LHCN-M2 (cell line): ENCODE results near the gene NKAIN1. TPM values are rescaled to one million over a fixed set of nuclear protein-coding genes. Genes with fewer than 3 reads are reported as not detected.

Experiments
- DNase-seq: peaks from one replicate; pipeline ENCODE4 v3.0.0-alpha.2; 2012; ENCODE audit warnings: low read depth
- total RNA-seq: library from RNA; depleted of rRNA; stranded (reverse); fragments of >200 nt; gene quantifications from 2 replicates; pipeline ENCODE4 v1.2.3, GENCODE V29; 2014

Gene NKAIN1
- total RNA-seq, 1 experiment from 2014 or later, result not detected

- DNase-seq, result no peak
These were observed 5.5 kb downstream of the NKAIN1 start for GRCh38 chr1:31234123-31234708.

GRCh38 chr1:31232689-31233088 lies 7.0 kb downstream of the NKAIN1 start:
- no peak for DNase-seq

DNA sequence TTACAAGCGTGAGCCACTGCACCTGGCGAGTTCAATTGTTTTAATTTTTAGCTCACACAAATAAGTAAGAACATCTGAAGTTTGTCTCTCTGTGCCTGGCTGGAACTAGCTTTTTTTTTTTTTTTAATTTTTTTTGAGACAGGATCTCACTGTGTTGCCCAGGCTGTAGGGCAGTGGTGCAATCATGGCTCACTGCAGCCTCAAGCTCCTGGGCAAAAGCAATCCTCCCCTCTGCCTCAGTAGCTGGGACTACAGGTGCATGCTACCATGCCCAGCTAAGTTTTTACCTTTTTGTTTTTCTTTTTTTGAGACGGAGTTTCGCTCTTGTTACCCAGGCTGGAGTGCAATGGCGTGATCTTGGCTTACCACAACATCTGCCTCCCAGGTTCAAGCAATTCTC lies 7.9 kb downstream of the NKAIN1 start:
- no peak for DNase-seq

DNA sequence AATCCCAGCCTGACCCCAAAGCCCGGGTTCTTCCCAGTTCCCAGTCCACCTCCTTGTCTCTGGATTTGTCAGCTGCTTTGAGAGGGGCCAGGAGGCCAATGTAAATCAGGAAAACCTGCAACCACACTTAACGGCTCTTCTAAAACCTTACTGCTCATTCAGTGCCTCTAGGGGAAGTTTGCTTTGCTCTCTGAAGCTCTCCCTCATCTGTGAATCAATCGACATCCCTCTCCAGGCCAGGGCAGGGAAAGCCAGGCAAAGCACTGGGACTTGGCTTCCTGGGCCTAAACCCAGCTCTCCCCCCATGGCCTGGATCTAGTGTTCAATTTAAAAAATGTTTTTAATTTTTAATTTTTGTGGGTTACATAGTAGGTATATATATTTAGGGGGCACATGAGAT lies 9.3 kb downstream of the NKAIN1 start:
- DNase-seq, result no peak

DNA sequence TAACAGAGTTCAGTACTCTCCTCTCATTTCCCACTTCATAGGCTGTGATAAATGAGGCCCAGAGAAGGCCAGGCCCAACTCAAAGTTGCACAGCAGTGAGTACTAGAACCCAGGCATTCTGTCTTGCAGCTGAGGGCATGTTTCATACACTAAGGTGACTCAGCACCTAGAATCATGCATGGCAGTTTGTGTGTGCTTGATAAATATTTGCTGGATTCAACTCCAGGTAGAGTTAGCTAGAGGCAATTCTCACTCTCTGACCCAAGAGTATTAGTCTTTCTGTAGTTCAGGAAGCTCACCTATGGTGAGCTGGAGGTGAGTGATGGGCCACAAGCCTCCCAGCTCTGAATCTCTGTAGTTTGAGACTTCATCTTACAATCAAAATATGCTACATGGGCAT lies 10.7 kb downstream of the NKAIN1 start:
- DNase-seq, result no peak

DNA sequence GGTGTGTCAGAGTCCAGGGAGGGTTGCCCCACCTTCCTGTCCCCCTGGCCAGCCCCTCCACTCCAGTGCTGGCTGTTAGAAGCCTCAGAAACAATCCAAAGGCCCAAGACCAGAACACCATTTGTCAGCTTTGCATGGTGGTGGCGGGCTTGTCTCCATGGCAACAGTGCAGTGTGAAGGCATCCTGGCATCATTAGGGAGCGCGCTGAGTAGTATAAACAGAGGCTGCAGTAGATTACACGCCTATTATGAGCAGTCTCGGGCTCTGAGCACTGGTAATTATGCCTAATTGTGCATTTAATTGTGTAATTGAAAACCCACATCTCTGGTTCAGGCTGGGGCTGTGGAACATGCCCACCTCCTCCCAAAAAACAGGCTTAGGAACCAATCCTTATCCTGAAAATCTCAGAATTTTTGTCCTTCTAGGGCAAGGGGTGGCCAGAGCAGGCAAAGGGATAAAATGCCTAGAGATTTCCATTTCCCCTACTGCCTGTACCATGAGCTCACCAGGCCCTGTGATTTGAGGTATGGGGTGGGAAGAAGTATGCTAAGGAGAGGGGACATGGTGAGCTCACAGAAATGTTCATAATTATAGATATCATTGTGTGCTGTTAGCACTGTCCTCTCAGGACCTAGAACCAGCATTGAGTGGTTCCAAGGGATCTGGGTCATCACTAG lies 11.7 kb downstream of the NKAIN1 start:
- DNase-seq, result no peak

- DNase-seq, result no peak
These were observed 15.6 kb downstream of the NKAIN1 start for GRCh38 chr1:31224068-31224467.

DNA sequence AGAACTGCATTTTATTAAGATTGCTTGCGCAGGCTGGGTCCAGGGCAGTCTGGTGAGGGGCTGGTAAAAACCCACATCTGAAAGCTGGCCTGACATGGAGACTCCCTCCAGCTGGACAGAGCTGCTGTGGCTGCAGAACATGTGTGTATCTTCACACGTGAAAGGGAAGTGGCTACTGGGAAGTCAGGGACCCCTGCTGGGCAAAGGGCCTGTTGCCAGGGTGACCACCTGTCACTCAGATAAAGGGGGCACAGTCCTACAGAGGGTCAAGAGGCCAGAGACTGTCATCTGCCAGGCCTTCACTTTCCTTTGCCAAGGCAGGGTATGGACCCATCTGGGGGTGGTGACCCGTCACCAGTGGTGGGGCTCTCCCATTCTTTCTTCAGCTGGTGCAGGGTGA lies 17.5 kb downstream of the NKAIN1 start:
- DNase-seq, result no peak

GRCh38 chr1:31221072-31221471 lies 18.6 kb downstream of the NKAIN1 start:
- no peak for DNase-seq

DNA sequence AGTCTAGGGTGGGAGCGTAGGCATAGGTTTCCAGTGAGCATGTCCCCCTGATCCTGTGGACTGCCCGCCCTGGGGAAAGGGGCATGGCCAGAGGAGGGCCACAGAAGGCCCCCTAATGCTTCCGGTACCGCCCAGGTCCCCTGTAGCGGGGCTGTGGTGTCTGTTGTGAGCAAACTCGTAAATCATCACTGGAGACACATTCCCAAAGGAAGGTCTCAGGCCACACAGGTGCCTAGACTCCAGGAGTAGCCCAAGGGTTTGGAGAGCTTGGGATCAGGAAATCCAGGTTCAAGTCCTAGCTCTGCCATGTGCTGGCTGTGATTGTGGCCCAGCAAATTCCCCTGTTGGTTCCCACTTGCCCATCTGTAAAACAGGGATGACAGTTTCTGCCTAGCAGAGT lies 20.2 kb downstream of the NKAIN1 start:
- no peak for DNase-seq

DNA sequence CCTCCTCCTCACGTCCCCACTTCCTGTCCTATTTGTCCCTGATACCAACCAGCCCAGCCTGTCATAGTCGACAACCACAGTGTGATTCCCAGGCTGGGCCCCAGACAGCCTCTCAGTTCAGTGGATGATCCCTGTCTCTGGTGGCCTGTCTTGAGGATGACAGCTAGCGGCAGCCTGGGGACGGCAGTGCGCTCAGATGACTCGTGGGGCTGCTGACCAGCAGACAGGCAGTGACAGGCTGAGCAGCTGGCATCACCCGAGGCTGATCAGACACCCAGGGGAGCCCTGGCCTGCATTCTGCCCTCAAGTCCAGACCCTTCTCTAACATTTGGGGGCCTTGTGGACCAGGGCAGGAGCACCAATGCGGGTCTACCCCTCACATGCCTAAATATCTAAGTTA lies 21.0 kb downstream of the NKAIN1 start:
- DNase-seq, result no peak

DNA sequence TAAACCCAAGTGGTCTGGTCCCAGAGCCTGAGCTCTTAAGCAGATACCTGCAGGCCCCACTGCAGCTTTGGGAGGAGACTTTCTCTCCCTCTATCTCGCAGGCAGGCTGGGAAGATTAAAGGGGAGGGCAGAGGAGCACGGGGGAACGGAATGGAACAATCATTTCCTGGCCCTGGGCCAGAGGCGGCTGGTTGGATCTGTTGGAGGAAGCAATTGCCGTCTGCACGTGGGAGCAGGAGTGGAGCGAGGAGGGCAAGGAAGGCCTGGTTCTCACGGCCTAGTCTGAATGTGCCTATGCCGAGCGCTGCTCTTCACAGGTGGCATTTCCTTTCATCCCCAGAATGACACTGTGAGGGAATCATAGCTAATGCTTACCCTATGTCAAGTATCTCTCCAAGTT lies 23.7 kb downstream of the NKAIN1 start:
- DNase-seq, result no peak

DNA sequence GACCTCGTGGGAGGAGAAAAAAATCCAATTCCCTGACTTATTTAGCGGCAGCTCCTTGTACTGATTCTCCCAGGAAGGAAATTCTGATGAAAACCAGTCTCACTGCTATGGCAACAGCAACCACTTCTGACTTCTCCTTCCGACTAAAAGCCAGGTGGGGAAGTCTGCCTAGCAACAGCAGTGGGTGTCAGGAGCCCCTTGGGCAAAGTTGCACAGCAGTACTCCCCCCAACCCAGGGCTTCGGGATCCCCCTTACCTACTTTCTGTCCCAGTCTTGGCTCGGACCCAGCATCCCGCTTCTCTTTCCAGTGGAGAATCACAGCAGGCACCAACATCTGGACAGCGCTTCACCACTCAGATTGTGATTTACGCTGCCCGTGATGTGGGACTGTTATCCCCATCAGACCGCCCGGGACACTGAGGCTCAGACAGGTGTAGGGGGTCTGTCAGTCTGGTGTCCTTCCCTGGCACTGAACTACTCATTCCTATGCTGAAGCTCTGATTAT lies 24.6 kb downstream of the NKAIN1 start:
- no peak for DNase-seq

DNA sequence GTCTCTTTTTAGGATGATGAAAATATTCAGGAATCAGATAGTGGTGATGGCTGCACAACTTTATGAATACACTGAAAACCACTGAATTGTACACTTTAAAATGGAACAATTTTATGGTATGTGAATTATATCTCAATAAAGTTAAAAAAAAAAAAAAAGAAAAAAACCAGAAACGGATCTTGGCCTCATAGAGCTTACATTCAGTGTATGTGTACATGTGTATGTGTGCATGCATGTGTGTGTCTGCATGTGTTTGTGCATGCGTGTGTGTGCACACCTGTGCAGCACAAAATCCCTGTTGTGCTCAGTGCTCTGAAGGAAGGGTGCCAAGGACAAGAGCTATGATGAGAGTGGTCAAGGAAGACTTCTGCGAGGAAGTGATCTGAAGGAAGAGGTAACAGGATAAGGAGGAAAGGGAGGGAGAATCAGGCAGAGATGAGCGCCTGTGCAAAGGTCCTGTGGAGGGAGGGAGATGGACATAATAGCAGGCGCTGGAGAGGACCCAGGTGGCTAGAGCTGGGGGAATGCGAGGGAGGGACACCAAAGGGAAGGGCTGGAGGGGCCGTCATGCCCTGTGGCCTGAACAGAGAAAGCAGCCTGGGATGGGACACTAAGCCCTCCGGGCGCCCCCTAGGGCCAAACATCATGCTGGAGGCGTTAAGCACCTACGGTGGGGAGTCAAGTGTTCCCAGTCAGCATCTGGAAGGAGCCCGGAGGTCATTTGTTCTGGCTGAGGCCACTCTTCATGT lies 25.2 kb downstream of the NKAIN1 start:
- DNase-seq, result no peak

DNA sequence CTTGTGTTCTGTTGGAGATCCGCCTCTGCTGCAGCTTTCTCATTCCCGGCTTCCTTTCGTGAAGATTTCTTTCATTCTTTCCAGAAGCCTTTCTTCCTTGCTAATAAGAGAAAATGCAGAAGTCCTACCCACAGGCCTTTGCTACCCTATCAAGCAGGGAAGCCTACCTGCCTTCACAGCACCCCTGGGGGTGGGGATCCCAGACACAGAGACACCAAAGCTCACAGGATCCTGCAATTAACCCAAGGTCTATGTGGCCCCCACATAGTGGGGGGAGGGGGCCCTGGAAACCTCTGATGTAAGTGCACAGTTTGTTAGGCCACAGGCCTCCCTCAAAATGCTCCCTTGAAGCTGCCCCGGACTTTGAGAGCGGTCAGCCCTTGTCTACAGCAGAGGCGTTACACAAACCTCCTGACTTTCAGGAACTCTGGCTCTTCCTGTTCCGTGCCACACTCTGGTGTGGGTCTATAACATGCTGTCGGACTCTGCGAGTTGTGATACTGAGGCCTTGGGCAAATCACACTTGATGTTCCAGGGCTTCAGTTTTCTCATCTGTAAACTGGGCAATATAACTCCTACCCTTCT lies 31.2 kb downstream of the NKAIN1 start:
- no peak for DNase-seq

DNA sequence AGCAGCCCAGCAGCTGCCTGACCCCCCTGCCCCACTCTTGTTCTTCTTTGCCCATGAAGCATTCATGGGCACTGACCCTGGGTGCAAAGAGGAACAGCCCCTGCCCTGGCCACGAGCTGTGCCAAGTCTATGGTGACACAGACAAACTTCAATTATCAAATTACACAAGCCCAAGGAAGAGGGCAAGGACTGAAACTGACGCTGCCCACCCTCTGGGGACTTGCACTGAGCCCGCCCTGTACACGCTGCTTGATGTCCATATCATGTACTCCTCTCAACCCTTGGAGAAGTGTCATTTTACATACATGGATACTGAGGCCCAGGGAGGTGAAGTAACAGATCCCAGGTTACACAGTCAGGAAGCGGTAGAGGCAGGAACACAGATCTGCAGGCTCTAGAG lies 32.1 kb downstream of the NKAIN1 start:
- DNase-seq, result no peak

- DNase-seq, result no peak
These were observed 32.6 kb downstream of the NKAIN1 start for GRCh38 chr1:31207046-31207445.

DNA sequence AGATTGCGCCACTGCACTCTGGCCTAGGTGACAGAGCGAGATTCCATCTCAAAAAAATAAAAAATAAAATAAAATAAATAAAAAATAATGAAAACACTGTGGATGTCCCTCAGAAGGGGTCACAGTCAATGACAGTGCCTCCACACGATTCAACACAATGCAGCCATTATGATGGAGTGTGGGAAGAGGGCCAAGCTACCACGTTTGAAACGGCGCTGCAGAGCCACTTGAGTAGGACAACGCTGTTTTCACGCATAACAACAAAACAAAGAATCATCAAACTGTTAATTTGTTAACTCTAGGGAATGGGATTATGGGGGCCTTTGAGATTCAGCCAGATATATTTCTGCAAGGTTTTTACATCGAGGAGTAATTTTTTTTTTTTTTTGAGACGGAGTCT lies 36.5 kb downstream of the NKAIN1 start:
- DNase-seq, result no peak

DNA sequence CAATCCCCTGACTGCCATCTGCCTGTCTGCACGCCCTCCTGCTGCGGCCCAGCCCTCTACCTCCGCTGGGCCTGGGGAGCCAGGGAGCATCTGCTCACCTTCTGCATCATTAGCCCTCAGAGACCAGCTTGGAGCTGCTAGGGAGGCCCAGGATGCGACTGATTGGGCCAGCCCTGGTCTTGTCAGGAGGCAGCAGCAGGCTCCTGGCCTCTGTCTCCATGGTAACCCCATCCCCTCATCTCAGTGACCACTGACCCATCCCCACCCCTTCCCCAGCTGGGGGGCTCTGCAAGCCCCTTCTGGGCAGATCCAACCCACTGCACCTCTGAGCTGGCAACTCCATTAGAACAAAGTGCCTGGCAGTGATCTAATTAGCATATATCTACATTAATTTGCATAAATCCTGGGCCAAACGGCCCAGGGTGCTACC lies 37.7 kb downstream of the NKAIN1 start:
- DNase-seq, result no peak

- DNase-seq, result no peak
These were observed 39.7 kb downstream of the NKAIN1 start for GRCh38 chr1:31199949-31200348.

DNA sequence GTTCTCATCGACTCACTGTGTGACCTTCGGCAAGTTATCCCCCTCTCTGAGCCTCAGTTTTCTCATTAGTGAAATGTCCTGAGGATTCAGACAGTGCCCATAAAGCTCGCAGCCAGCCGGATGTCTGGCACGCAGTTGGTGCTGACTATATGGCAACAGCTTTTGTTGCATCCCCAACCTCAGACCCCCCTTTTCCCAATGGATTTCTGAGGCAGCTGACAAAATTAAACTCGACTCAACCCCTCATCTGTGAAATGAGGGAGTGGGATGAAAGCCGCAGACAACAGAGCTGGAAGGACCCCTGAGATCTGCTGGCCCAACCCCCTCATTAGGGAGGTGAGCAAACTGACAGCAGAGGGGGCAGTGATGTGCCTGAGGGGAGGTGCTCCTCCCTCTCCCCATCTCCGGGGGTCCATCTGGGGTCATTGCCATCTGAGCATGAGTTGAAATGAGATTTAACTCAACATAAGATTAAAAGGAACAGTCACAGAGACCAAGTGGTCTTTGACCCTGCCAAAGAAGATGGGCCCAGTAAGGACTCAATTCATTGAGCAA lies 40.4 kb downstream of the NKAIN1 start:
- DNase-seq, result no peak

GRCh38 chr1:31198600-31198999 lies 41.1 kb downstream of the NKAIN1 start:
- DNase-seq, result no peak
